Activated CD4-positive, alpha-beta T cell treated with anti-CD3 and anti-CD28 coated beads, Interleukin-2, amount 10 ng/mL, durations not matched to agents 24 days and 14 days (primary cell): ENCODE data around the gene LRTM2. TPM values are rescaled to one million over a fixed set of nuclear protein-coding genes. Genes with fewer than 3 reads are reported as not detected.

Experiments
- DNase-seq: peaks from one replicate; pipeline ENCODE4 v3.0.0; 2022
- H3K27ac Mint-ChIP-seq: one replicate; pipeline ENCODE4 v1.8.0; 2022; ENCODE audit warnings: mild to moderate bottlenecking, mixed read lengths
- H3K27me3 Mint-ChIP-seq: one replicate; pipeline ENCODE4 v1.8.0; 2022; ENCODE audit warnings: mixed read lengths
- H3K36me3 Mint-ChIP-seq: one replicate; pipeline ENCODE4 v1.8.0; 2022; ENCODE audit warnings: low read depth, mild to moderate bottlenecking, mixed read lengths
- H3K4me1 Mint-ChIP-seq: one replicate; pipeline ENCODE4 v1.8.0; 2021; ENCODE audit warnings: mixed read lengths
- H3K4me3 Mint-ChIP-seq: one replicate; pipeline ENCODE4 v1.8.0; 2022; ENCODE audit warnings: mild to moderate bottlenecking, moderate library complexity, mixed read lengths
- H3K9me3 Mint-ChIP-seq: one replicate; pipeline ENCODE4 v1.8.0; 2021; ENCODE audit warnings: mixed read lengths
- intact Hi-C: fragments of 100-400 bp; cut with micrococcal nuclease; formaldehyde crosslinking; loops from one replicate; pipeline ENCODE4 v1.15.1; 2023
- total RNA-seq: library from RNA; stranded (reverse); gene quantifications from 2 replicates; pipeline ENCODE4 v1.2.3, GENCODE V29; 2022

The LRTM2 gene
- total RNA-seq, result 0.05 and 0.16 TPM in 2 replicates

GRCh38 chr12:1820191-1820895 is at the start of gene LRTM2:
LRTM2 (plus strand) TSS chr12:1820565; CDS start chr12:1828149, 7,584 bp downstream.
- Mint-ChIP-seq H3K4me1 (peaks cover 3% of the 10 kb centered on the region), H3K9me3 (no peaks in the 10 kb centered on the region), H3K4me3 (peak within 1 kb of the TSS; percentile 36), H3K27me3 (peaks cover 31% of the 10 kb centered on the region), H3K27ac (no peak within 1 kb of the TSS), H3K36me3 (no peaks in the 10 kb centered on the region)
- intact Hi-C loops, result no loop called here
- DNase-seq, result no peak

DNA sequence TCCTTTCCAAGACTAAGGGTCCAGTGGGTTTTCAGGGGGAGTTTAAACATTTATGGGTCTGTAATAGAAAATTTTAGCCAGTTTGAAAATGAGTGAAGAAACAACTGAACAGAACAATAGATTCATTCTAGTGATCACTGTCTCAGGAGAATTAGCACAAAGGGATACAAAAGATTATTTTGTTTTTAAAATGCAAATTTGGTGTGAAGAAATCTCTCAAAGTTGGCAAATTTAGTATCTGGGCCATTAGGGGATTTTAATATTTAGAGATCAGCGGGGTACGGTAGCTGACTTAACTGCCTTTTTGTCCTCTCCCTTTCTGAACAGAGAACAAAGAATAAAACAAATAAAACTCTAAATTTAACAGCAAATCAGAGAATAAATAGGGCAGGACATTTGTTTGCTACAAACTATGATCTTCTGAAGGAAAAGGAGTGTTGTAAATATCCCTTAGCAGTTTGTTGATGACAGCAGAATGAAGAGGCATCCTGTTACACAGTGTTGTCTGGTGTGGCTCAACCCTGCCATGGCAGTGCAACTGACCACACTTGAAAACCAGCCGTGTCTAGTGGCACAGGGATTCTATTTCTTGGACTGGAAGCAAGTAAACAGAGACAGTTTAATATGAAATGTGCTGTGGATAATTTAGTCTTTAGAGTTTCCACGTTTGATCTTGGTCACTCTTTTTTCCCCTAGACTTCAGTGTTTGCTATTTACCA is 46.3 kb upstream of the LRTM2 start:
- no peak overlapping the region for H3K4me3 Mint-ChIP-seq

GRCh38 chr12:1776170-1776921 is 44.0 kb upstream of the LRTM2 start:
- DNase-seq, result no peak
- peaks cover 39% of the 10 kb centered on the region for H3K36me3 Mint-ChIP-seq
- peaks cover 11% of the 10 kb centered on the region for H3K4me1 Mint-ChIP-seq
- intact Hi-C loops, result no loop called here
- H3K9me3 Mint-ChIP-seq, result no peaks in the 10 kb centered on the region
- H3K4me3 Mint-ChIP-seq, result no peak overlapping the region
- H3K27me3 Mint-ChIP-seq, result no peaks in the 10 kb centered on the region
- no peak overlapping the region for H3K27ac Mint-ChIP-seq

More for the DNA sequence above, 46.3 kb upstream of the LRTM2 start:
- Mint-ChIP-seq H3K36me3 (peaks cover 34% of the 10 kb centered on the region), H3K4me1 (peaks cover 9% of the 10 kb centered on the region), H3K27ac (no peak overlapping the region), H3K27me3 (no peaks in the 10 kb centered on the region), H3K9me3 (no peaks in the 10 kb centered on the region)
- intact Hi-C loops, result no loop called here
- DNase-seq, result no peak

DNA sequence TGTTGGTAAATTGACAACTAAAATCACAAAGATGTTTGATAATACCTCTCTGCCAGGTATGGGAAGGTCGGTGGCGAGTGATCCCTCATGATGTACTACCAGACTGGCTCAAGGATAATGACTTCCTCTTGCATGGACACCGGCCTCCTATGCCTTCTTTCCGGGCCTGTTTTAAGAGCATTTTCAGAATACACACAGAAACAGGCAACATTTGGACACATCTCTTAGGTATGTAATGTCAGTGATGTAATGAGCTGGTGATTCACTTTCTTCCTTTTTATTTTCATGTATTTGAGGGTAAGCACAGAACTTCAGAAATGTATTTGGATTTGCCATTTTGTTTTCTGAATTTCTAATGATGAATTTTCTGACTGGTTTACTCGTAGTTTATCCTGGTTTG is 42.6 kb upstream of the LRTM2 start:
- no peak overlapping the region for H3K27ac Mint-ChIP-seq
- no peak overlapping the region for H3K4me3 Mint-ChIP-seq
- H3K9me3 Mint-ChIP-seq, result no peaks in the 10 kb centered on the region
- no peaks in the 10 kb centered on the region for H3K27me3 Mint-ChIP-seq
- peaks cover 11% of the 10 kb centered on the region for H3K4me1 Mint-ChIP-seq
- H3K36me3 Mint-ChIP-seq, result peaks cover 37% of the 10 kb centered on the region
- no peak for DNase-seq
- intact Hi-C loops, result no loop called here

DNA sequence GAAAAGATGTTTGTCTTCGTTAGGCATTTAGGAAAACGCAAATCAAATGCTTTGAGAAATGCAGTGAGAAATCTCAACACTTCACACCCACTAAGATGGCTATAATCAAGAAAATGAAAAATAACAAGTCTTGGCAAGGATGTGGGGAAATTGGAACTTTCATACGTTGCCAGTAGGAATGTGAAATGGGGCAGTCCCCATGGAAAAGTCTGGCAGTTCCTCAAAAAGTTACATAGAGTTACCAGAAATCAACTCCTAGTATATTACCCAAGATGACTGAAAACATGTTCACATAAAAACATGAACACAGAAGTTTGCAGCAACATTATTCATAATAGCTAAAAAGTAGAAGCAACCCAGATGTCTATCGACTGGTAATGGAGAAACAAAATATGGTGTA is 41.5 kb upstream of the LRTM2 start:
- Mint-ChIP-seq H3K4me3 (no peak overlapping the region), H3K27ac (no peak overlapping the region), H3K9me3 (no peaks in the 10 kb centered on the region), H3K36me3 (peaks cover 30% of the 10 kb centered on the region), H3K4me1 (peaks cover 11% of the 10 kb centered on the region), H3K27me3 (no peaks in the 10 kb centered on the region)
- intact Hi-C loops, result no loop called here
- DNase-seq, result no peak

DNA sequence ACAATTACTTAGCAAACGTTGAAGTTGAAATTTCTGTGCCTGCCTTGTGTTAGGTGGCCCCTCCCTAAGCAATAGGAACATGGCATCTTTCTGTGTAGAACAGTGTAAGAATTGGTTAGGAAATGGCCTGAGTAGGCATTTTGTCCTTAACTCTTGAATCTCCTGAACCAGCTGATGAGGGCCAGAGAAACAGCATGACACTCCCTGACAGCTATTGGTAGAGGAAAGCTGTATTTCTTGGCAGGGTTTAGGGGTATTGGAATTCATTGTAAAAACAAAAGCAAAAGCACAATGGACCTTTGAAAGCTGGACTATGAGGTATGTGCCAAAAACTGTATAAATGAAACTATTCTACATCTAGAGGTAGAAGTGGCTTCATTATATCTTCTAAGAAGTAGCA is 40.6 kb upstream of the LRTM2 start:
- Mint-ChIP-seq H3K36me3 (peaks cover 28% of the 10 kb centered on the region), H3K4me3 (no peak overlapping the region), H3K27me3 (no peaks in the 10 kb centered on the region), H3K4me1 (peaks cover 11% of the 10 kb centered on the region), H3K27ac (no peak overlapping the region), H3K9me3 (no peaks in the 10 kb centered on the region)
- intact Hi-C loops, result no loop called here
- DNase-seq, result no peak

GRCh38 chr12:1781772-1782171 is 38.6 kb upstream of the LRTM2 start:
- H3K4me1 Mint-ChIP-seq, result peaks cover 2% of the 10 kb centered on the region
- H3K36me3 Mint-ChIP-seq, result peaks cover 18% of the 10 kb centered on the region
- H3K27ac Mint-ChIP-seq, result no peak overlapping the region
- no peak for DNase-seq
- no peak overlapping the region for H3K4me3 Mint-ChIP-seq
- no peaks in the 10 kb centered on the region for H3K9me3 Mint-ChIP-seq
- no peaks in the 10 kb centered on the region for H3K27me3 Mint-ChIP-seq
- intact Hi-C loops, result no loop called here

GRCh38 chr12:1782215-1782614 is 38.1 kb upstream of the LRTM2 start:
- Mint-ChIP-seq H3K4me1 (peaks cover 2% of the 10 kb centered on the region), H3K9me3 (no peaks in the 10 kb centered on the region), H3K27me3 (no peaks in the 10 kb centered on the region), H3K4me3 (no peak overlapping the region), H3K27ac (no peak overlapping the region), H3K36me3 (peaks cover 21% of the 10 kb centered on the region)
- intact Hi-C loops, result no loop called here
- no peak for DNase-seq

DNA sequence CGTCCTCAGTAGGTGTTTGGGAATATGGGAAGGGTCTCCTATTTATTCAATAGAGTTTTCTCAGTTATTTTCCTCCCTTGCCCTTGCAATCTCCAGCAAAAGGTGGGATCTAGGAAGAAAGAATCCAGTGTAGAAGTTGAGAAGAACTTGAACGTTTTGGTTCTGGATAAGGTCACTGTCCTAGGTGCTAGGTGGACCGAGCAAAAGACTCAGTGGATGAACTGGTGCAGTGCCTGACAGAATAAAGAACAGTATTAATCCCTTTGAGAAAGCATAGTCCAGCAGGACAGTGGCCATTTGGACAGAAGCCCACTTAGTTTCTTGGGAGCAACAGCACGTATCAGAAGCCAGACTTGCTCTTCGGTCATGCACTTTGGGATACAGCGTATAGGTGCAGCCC is 32.7 kb upstream of the LRTM2 start:
- Mint-ChIP-seq H3K27ac (no peak overlapping the region), H3K4me3 (no peak overlapping the region), H3K27me3 (no peaks in the 10 kb centered on the region), H3K9me3 (no peaks in the 10 kb centered on the region), H3K4me1 (peaks cover 13% of the 10 kb centered on the region), H3K36me3 (peaks cover 6% of the 10 kb centered on the region)
- no peak for DNase-seq
- intact Hi-C loops, result no loop called here

DNA sequence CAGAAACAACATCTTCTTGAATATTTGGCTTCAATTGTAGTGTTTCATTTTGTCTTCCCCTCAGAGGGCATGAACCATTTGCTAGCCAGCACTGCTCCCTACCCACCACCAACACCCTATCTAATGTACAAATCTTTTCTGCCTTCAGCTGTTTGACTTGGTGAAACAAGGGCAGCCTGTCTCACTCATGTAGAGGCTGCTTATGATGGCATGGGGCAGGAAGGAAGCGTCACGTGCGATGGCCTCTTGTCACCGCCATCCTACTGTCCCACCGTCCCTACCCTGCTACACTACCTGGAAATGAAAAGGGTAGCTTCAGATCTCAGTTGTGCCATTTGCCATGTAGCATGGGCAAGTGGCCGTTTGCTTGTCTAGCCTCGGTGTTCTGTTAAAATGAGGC is 29.9 kb upstream of the LRTM2 start:
- Mint-ChIP-seq H3K9me3 (no peaks in the 10 kb centered on the region), H3K4me3 (no peak overlapping the region), H3K27ac (no peak overlapping the region), H3K36me3 (peaks cover 3% of the 10 kb centered on the region), H3K27me3 (no peaks in the 10 kb centered on the region), H3K4me1 (peaks cover 14% of the 10 kb centered on the region)
- intact Hi-C loops, result loop anchor here (10.0 kb wide), 1 partner anchor 214 kb away; the partner anchor contains the start of gene DCP1B
- DNase-seq, result no peak

- intact Hi-C loops, result loop anchor here (1.0 to 10.0 kb wide), 4 partner anchors 100 to 214 kb away; partner anchors contain the start of genes ADIPOR2 and DCP1B
- H3K27me3 Mint-ChIP-seq, result no peaks in the 10 kb centered on the region
- peak; percentile 90 for DNase-seq
- no peaks in the 10 kb centered on the region for H3K9me3 Mint-ChIP-seq
- H3K36me3 Mint-ChIP-seq, result peaks cover 3% of the 10 kb centered on the region
- H3K4me1 Mint-ChIP-seq, result peaks cover 18% of the 10 kb centered on the region
- no peak overlapping the region for H3K4me3 Mint-ChIP-seq
- no peak overlapping the region for H3K27ac Mint-ChIP-seq
These were observed 29.1 kb upstream of the LRTM2 start for GRCh38 chr12:1791104-1791841.

GRCh38 chr12:1792406-1792805 is 28.0 kb upstream of the LRTM2 start:
- DNase-seq, result peak; percentile 51
- intact Hi-C loops, result loop anchor here (10.0 kb wide), 1 partner anchor 212 kb away; the partner anchor contains the start of gene DCP1B
- H3K4me3 Mint-ChIP-seq, result no peak overlapping the region
- no peaks in the 10 kb centered on the region for H3K9me3 Mint-ChIP-seq
- H3K36me3 Mint-ChIP-seq, result no peaks in the 10 kb centered on the region
- no peak overlapping the region for H3K27ac Mint-ChIP-seq
- peaks cover 18% of the 10 kb centered on the region for H3K4me1 Mint-ChIP-seq
- H3K27me3 Mint-ChIP-seq, result no peaks in the 10 kb centered on the region

DNA sequence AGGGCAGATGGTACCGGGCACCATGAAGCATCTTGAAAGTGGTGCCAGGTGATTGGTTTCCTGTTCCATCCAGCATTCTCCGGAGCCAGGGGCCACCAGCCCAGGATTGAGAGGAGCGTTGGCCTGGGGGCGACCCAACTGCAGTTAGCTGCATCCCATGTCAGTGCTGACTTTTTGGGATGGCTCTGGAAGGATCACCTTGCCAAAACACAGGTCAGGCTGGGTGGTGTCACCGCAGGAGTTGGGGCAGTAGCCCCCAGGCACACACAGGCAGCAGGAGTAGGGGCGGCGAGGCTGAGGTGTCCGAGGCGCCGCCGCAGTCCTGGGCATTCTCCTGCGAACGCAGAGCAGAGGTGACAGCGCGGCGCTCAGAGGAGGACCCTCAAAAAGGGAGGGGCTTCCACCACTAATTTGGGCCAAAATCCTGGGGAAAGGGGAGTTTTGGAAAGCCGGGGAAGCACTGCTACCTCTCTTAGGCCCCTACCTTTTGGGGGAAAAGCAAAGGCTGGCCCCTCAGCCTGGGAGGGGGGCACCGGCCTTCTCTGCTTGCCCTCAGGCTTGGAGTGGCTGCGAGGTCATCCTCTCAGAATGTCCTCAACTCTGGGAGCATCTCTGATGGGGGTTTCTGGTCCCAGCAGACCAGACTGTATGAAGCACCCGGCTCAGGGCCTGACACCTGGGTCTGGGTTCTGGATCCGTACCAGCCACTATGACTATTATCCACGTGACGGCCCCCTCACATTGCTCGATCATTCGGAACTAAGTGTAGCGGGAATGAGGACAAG is 26.7 kb upstream of the LRTM2 start:
- H3K27ac Mint-ChIP-seq, result no peak overlapping the region
- intact Hi-C loops, result loop anchor here (10.0 kb wide), 1 partner anchor 211 kb away; the partner anchor contains the start of gene DCP1B
- no peak overlapping the region for H3K4me3 Mint-ChIP-seq
- peaks cover 18% of the 10 kb centered on the region for H3K4me1 Mint-ChIP-seq
- no peaks in the 10 kb centered on the region for H3K36me3 Mint-ChIP-seq
- DNase-seq, result peak; percentile 52
- H3K27me3 Mint-ChIP-seq, result no peaks in the 10 kb centered on the region
- H3K9me3 Mint-ChIP-seq, result no peaks in the 10 kb centered on the region
